ENCODE results near the gene PLEKHO1.
"Not testable (repeated sequence)": the region's sequence is repeated elsewhere in the genome, so short reads cannot be mapped to it uniquely, and the experiment has no call there.

The PLEKHO1 gene

DNA sequence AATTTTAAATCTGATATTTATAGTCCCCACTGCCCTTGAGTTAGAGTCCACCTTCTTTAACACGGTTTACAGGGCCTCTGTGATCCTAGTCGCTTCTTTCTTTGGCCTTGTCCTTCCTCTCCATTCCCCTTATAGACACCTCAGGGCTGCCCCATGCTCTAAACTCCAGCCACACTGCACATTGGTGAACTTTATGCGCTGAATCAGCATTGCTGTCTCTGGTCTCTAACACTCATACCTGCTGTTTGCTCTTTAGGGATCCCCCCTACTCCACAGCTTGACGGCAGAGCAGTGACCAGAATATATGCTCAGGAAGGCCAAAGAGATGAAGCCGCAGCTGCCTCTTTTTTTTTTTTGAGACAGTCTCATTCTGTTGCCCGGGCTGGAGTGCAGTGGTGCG, 30.2 kb downstream of the PLEKHO1 start:
- no peak for DNase-seq

DNA sequence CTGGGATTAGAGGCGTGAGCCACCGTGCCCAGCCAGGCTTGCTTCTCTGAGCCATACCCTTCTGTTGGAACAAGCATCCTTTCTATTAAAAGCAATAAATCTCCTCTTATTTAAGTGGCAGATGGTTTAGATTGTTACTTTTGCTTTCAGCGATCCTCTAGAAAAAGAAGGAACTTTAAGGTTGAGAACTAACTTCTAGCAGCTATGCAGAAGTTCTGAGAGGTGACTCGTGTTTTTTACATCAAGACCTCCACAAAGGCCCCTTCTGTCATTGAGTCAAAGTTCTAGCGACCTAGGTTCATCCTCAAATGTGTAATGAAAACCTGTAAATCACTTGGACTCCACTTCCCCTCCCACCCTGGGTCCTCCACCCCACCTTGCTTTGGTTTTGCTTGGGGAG, 30.8 kb downstream of the PLEKHO1 start:
- no peak for DNase-seq

DNA sequence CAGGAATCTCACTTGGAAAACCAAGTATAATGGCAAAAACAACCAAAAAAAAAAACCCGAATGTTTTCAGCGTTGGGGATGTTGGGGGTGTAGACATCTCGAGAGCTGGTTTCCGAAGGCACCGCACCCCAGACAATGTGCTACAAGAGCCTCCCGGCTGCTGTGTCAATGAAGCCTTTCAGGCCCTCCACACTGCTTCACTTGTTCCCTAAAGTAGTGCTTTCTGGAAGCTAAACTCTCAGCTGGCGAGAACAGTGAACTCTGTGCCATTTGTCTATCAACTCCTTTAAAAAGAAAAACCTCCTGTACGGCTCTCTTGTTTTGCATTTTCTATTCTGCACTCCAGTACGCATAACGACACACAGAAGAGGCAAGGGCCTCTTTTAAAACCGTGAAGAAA, 32.5 kb downstream of the PLEKHO1 start:
- DNase-seq: no peak

DNA sequence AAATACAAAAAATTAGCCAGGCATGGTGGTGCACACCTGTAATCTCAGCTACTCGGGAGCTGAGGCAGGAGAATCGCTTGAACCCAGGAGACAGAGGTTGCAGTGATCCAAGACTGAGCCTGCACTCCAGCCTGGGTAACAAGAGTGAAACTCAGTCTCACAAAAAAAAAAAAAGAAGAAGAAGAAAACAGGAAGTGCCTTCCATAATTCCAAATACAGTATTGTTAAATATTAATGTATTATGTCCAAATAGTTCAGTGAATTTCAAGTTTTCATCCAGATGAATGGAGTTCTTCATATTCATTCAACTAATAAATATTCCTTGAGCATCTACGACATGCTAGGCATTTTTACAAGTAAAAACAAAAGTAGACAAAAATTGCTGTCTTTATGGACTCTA, 33.3 kb downstream of the PLEKHO1 start:
- DNase-seq: no peak

- no peak for DNase-seq
Measured at GRCh38 chr1:150185481-150185880, 35.8 kb downstream of the PLEKHO1 start.

DNA sequence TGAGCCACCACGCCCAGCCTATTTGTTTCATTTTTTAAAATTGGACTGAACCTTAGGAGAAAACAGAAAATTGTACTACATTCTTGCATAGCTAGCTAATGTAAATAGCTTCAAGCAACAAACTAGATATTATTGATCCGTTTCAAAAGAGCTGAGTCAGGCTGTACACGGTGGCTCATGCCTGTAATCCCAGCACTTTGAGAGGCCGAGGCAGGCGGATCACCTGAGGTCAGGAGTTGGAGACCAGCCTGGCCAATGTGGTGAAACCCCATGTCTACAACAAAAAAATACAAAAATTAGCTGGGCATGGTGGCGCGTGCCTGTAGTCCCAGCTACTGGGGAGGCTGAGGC, 36.7 kb downstream of the PLEKHO1 start:
- DNase-seq: not testable (repeated sequence)

DNA sequence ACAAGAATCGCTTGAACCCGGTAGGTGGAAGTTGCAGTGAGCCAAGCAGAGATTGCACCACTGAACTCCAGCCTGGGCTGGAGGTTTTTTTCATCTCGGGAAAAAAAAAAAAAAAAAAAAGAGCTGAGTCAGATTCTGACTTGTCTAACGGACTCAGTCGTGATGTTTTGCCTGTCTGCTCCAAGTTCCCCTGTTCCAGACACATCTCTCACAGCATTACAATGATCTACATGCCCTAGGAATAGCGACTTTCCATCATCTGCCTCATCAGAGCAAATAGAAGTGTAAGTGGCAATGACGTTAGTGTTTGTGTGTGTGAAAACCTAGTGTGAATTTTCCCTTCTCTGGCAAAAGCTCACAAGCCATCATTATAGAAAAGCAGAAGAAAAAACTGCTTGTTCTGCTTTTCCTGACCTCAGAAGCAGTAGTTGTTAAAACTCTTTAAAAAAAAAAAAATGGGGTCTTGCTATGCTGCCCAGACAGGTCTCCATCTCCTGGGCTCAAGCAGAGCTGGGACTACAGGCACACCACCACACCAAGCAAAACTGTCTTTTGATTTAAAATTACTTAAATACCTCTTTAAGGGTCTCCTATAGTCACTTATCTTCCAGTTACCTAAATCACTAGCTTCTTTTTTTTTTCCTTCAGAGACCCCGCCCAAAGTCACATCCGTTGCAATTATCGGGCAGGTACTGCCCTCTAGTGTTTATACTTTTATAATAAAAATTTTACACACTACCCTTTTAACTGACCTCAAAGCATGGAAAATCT, 37.3 kb downstream of the PLEKHO1 start:
- no peak for DNase-seq

GRCh38 chr1:150187560-150187931, 37.8 kb downstream of the PLEKHO1 start:
- no peak for DNase-seq

DNA sequence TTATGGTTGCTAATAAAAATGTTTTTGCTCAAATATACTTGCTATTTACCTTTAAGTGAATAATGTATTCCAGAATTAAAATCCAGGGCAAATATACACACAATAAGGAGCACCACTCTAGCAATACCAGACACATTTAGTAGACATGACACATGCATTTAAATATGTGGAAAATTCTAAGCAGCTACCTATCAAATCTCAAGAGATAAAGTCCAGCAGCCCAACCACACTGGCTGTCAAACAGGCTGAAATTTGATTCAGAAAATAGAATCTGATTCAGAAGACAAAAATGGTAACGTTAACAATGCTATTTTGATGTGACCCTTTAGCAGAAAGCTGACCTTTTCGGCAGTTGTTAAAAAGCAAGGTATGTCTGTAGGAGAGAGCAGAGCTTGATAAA, 42.3 kb downstream of the PLEKHO1 start:
- DNase-seq: peak; percentile 95

DNA sequence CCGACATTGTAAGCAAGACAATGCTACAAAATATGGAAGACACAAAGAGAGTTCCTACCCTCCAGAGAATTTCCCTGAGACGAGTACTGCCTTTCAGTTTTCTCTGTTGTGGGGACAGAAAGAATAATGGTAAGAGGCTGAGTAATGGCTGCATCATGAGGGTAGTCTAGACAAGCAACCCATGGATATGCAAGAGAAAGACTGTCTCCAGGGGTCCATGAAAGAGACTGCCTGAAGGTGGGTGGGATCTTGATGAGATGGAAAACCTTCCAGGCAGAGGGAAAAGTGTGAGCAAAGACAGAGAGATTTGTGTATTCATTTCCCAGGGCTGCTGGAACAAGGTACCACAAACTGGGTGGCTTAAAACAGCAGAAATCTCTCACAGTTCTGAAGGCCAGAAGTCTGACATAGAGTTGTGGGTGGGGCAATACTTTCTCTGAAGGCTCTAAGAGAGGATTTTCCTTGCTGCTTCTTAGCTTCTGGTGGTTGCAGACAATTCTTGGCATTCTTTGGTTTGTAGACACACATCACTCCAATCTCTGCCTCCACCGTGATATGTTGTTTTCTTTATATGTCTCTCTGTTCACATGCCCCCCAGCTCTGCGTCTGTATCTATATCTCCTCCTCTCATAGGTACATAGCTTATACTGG, 44.8 kb downstream of the PLEKHO1 start:
- peak; percentile 68 for DNase-seq

GRCh38 chr1:150196417-150196816, 46.7 kb downstream of the PLEKHO1 start:
- no peak for DNase-seq

- DNase-seq: no peak
Measured at GRCh38 chr1:150207281-150207971, 57.7 kb downstream of the PLEKHO1 start.

DNA sequence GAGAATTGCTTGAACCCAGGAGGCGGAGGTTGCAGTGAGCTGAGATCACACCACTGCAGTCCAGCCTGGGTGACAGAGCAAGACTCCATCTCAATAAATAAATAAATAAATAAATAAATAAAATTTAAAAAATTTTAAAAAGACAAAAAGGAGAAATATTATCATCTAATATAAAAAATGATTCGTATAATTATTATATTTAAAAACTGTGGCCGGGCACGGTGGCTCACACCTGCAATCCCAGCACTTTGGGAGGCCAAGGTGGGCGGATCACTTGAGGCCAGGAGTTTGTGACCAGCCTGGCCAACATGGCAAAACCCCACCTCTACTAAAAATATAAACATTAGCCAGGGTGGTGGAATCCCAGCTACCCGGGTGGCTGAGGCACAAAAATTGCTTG, 58.7 kb downstream of the PLEKHO1 start:
- not testable (repeated sequence) for DNase-seq
